ENCODE results near the gene EIF4G3.

GRCh38 chr1:20887246-20887645 lies 289.5 kb downstream of the EIF4G3 start:
- TF ChIP-seq, protein P1, sequence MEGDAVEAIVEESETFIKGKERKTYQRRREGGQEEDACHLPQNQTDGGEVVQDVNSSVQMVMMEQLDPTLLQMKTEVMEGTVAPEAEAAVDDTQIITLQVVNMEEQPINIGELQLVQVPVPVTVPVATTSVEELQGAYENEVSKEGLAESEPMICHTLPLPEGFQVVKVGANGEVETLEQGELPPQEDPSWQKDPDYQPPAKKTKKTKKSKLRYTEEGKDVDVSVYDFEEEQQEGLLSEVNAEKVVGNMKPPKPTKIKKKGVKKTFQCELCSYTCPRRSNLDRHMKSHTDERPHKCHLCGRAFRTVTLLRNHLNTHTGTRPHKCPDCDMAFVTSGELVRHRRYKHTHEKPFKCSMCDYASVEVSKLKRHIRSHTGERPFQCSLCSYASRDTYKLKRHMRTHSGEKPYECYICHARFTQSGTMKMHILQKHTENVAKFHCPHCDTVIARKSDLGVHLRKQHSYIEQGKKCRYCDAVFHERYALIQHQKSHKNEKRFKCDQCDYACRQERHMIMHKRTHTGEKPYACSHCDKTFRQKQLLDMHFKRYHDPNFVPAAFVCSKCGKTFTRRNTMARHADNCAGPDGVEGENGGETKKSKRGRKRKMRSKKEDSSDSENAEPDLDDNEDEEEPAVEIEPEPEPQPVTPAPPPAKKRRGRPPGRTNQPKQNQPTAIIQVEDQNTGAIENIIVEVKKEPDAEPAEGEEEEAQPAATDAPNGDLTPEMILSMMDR (IDR thresholded peaks at IDR 0.05; ENCODE audit: low read length) = no peak
- TF ChIP-seq EZH2 (optimal IDR thresholded peaks at IDR 0.05; ENCODE audit: low read depth, low read length) = no peak
